ENCODE data around the gene DHRSX.
"Not testable (repeated sequence)": the region's sequence is repeated elsewhere in the genome, so short reads cannot be mapped to it uniquely, and the experiment has no call there.

DNA sequence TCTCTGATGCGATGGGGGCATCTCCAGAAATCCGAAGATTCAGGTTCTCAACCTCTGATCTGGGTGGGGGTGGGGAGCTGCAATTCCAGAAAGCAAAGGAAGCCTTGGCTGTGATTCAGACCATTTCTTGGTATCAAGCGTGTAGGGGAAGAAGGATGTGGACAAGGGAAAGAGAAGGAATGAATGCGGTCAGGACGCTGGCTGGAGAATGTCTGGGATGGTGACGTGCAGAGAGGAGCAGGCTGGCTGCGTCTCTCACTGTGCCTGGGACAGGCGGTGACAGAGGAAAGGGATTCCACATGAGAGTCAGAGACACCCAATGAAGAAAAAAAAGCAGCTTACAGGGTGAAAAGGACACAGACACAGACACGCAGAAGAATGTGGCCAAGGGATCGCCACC lies 37.3 kb downstream of the DHRSX start:
- TF ChIP-seq, protein P1, sequence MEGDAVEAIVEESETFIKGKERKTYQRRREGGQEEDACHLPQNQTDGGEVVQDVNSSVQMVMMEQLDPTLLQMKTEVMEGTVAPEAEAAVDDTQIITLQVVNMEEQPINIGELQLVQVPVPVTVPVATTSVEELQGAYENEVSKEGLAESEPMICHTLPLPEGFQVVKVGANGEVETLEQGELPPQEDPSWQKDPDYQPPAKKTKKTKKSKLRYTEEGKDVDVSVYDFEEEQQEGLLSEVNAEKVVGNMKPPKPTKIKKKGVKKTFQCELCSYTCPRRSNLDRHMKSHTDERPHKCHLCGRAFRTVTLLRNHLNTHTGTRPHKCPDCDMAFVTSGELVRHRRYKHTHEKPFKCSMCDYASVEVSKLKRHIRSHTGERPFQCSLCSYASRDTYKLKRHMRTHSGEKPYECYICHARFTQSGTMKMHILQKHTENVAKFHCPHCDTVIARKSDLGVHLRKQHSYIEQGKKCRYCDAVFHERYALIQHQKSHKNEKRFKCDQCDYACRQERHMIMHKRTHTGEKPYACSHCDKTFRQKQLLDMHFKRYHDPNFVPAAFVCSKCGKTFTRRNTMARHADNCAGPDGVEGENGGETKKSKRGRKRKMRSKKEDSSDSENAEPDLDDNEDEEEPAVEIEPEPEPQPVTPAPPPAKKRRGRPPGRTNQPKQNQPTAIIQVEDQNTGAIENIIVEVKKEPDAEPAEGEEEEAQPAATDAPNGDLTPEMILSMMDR (conservative IDR thresholded peaks at IDR 0.05) = not testable (repeated sequence)
- not testable (repeated sequence) for TF ChIP-seq ZFX (IDR thresholded peaks at IDR 0.05)

All from C4-2B (cell line).